ENCODE results near the gene LYZL1. TPM values are rescaled to one million over a fixed set of nuclear protein-coding genes. Genes with fewer than 3 reads are reported as not detected.

LYZL1 gene
- total RNA-seq, 1 donor: not detected

GRCh38 chr10:29327746-29328102 is 38.9 kb downstream of the LYZL1 start:
- no peak overlapping the region for H3K27ac ChIP-seq (ENCODE audit: low read depth, low read length)
- no peaks in the 10 kb centered on the region for H4K20me1 ChIP-seq (ENCODE audit: insufficient read depth, low read length)
- no peak overlapping the region for H3K4me3 ChIP-seq (ENCODE audit: insufficient read depth, low read length)
- DNase-seq (ENCODE audit: insufficient read length, low spot score, missing footprints): no peak
- no peaks in the 10 kb centered on the region for H3K79me2 ChIP-seq (ENCODE audit: insufficient read depth, low read length)
- H3K27me3 ChIP-seq (ENCODE audit: insufficient read depth, low read length): no peaks in the 10 kb centered on the region
- peaks cover 33% of the 10 kb centered on the region for H3K4me1 ChIP-seq (ENCODE audit: insufficient read depth, low read length)
- H3K9me3 ChIP-seq (ENCODE audit: low read depth, low read length): no peaks in the 10 kb centered on the region
- H3K36me3 ChIP-seq (ENCODE audit: insufficient read depth, low read length): no peaks in the 10 kb centered on the region
- H2AFZ ChIP-seq (ENCODE audit: low read length): no peak overlapping the region
- no peak overlapping the region for H3K4me2 ChIP-seq (ENCODE audit: insufficient read depth, low read length)
- TF ChIP-seq, protein P1, sequence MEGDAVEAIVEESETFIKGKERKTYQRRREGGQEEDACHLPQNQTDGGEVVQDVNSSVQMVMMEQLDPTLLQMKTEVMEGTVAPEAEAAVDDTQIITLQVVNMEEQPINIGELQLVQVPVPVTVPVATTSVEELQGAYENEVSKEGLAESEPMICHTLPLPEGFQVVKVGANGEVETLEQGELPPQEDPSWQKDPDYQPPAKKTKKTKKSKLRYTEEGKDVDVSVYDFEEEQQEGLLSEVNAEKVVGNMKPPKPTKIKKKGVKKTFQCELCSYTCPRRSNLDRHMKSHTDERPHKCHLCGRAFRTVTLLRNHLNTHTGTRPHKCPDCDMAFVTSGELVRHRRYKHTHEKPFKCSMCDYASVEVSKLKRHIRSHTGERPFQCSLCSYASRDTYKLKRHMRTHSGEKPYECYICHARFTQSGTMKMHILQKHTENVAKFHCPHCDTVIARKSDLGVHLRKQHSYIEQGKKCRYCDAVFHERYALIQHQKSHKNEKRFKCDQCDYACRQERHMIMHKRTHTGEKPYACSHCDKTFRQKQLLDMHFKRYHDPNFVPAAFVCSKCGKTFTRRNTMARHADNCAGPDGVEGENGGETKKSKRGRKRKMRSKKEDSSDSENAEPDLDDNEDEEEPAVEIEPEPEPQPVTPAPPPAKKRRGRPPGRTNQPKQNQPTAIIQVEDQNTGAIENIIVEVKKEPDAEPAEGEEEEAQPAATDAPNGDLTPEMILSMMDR (IDR thresholded peaks at IDR 0.05; ENCODE audit: extremely low read depth, low read depth, low read length): no peak

DNA sequence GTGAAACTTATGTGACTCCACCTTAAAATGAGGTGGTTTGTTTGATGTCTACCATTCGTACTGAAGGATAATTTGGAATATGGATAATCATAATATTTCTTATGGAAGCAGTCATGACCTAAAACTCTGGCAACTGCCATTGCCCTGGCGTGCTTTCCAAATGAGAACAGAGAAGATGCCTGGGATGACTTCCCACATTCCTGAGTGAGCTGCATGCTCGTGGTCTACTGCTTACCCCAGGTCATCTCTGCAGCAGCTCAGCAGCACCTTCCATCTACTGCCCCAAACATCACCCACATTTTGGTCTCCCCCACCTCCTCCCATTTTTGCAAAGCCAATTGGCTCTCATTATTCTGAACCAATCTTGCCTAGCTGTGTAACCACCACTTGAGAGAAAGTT is 40.1 kb downstream of the LYZL1 start:
- Histone ChIP-seq H3K27me3 (ENCODE audit: insufficient read depth, low read length) (no peaks in the 10 kb centered on the region), H3K27ac (ENCODE audit: low read depth, low read length) (peak overlapping the region; percentile 53), H3K79me2 (ENCODE audit: insufficient read depth, low read length) (no peaks in the 10 kb centered on the region), H3K4me3 (ENCODE audit: insufficient read depth, low read length) (no peak overlapping the region), H3K4me2 (ENCODE audit: insufficient read depth, low read length) (peak overlapping the region; percentile 6), H4K20me1 (ENCODE audit: insufficient read depth, low read length) (no peaks in the 10 kb centered on the region), H3K4me1 (ENCODE audit: insufficient read depth, low read length) (peaks cover 28% of the 10 kb centered on the region), H3K36me3 (ENCODE audit: insufficient read depth, low read length) (no peaks in the 10 kb centered on the region), H2AFZ (ENCODE audit: low read length) (no peak overlapping the region), H3K9me3 (ENCODE audit: low read depth, low read length) (no peaks in the 10 kb centered on the region)
- DNase-seq (ENCODE audit: insufficient read length, low spot score, missing footprints): peak; percentile 91
- TF ChIP-seq, protein P1 (IDR thresholded peaks at IDR 0.05; ENCODE audit: extremely low read depth, low read depth, low read length): no peak

DNA sequence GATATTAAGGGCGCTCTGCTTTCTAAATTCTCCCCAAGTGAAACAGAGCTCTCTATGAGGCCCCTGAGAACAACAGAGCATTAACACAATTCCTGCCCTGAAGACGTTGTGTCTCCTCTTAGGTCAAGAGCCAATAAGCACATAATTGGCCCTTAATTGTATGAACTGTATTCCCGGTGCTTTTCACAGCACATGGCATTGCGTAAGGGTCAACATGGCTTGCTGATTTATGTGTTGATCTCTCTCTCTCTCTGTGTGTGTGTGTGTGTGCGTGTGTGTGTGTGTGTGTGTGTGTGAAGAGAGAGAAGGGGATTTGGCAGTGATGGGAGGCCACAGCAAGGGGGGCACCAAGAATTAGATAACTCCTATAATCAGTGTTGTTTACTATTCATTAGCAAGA is 40.5 kb downstream of the LYZL1 start:
- TF ChIP-seq, protein P1 (IDR thresholded peaks at IDR 0.05; ENCODE audit: extremely low read depth, low read depth, low read length): no peak
- Histone ChIP-seq H3K4me2 (ENCODE audit: insufficient read depth, low read length) (peak overlapping the region; percentile 6), H3K27ac (ENCODE audit: low read depth, low read length) (peak overlapping the region; percentile 53), H4K20me1 (ENCODE audit: insufficient read depth, low read length) (no peaks in the 10 kb centered on the region), H3K4me1 (ENCODE audit: insufficient read depth, low read length) (peaks cover 23% of the 10 kb centered on the region), H3K9me3 (ENCODE audit: low read depth, low read length) (no peaks in the 10 kb centered on the region), H3K27me3 (ENCODE audit: insufficient read depth, low read length) (no peaks in the 10 kb centered on the region), H3K4me3 (ENCODE audit: insufficient read depth, low read length) (no peak overlapping the region), H3K79me2 (ENCODE audit: insufficient read depth, low read length) (no peaks in the 10 kb centered on the region), H2AFZ (ENCODE audit: low read length) (no peak overlapping the region), H3K36me3 (ENCODE audit: insufficient read depth, low read length) (no peaks in the 10 kb centered on the region)
- DNase-seq (ENCODE audit: insufficient read length, low spot score, missing footprints): no peak

- Histone ChIP-seq H3K4me1 (ENCODE audit: insufficient read depth, low read length) (peaks cover 18% of the 10 kb centered on the region), H3K4me3 (ENCODE audit: insufficient read depth, low read length) (no peak overlapping the region), H3K79me2 (ENCODE audit: insufficient read depth, low read length) (no peaks in the 10 kb centered on the region), H3K36me3 (ENCODE audit: insufficient read depth, low read length) (no peaks in the 10 kb centered on the region), H3K27ac (ENCODE audit: low read depth, low read length) (no peak overlapping the region), H4K20me1 (ENCODE audit: insufficient read depth, low read length) (no peaks in the 10 kb centered on the region), H3K9me3 (ENCODE audit: low read depth, low read length) (no peaks in the 10 kb centered on the region), H3K4me2 (ENCODE audit: insufficient read depth, low read length) (no peak overlapping the region), H3K27me3 (ENCODE audit: insufficient read depth, low read length) (no peaks in the 10 kb centered on the region), H2AFZ (ENCODE audit: low read length) (no peak overlapping the region)
- no peak for DNase-seq (ENCODE audit: insufficient read length, low spot score, missing footprints)
- TF ChIP-seq, protein P1 (IDR thresholded peaks at IDR 0.05; ENCODE audit: extremely low read depth, low read depth, low read length): no peak
Measured at GRCh38 chr10:29332061-29332760, 43.3 kb downstream of the LYZL1 start.

Measured in osteoblast (primary cell).